Ovary (tissue), 3 donors: ENCODE results near the gene ODAD4.

ENCODE experiments used
- EP300 ChIP-seq: sonication (generic); formaldehyde crosslinking; IDR thresholded peaks from one replicate; pipeline ENCODE4 v1.6.1; 2017; ENCODE audit warnings: antibody characterized with exemption
- TF ChIP-seq, protein P1 (sequence below), 3 donors: fragments of 450-650 bp in 2 of 3; fragments of 200-600 bp in 1 of 3; IDR thresholded peaks; one replicate each; pipeline versions ENCODE4 v1.5.1 to v1.8.0; 2016 to 2022; ENCODE audit warnings: antibody characterized with exemption in 3 of 3, mild to moderate bottlenecking in 1 of 3
- donor health status: DM: no; HTN: no; CAD: no.

DNA sequence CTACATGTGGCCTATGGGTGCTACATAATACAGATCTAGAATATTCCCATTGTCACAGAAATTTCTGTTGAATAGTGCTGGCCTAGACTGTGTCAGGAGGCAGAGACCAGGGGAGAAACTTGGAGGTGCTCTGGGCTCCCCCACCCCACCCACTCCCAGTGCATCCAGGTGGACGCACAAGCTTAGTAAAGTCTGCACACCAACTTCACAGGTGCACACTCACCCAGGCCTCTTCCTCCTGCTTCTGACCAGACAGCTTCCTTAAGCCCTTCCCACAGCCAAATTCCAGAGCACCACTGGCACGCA, 28.6 kb downstream of the ODAD4 start:
- TF ChIP-seq, protein P1, sequence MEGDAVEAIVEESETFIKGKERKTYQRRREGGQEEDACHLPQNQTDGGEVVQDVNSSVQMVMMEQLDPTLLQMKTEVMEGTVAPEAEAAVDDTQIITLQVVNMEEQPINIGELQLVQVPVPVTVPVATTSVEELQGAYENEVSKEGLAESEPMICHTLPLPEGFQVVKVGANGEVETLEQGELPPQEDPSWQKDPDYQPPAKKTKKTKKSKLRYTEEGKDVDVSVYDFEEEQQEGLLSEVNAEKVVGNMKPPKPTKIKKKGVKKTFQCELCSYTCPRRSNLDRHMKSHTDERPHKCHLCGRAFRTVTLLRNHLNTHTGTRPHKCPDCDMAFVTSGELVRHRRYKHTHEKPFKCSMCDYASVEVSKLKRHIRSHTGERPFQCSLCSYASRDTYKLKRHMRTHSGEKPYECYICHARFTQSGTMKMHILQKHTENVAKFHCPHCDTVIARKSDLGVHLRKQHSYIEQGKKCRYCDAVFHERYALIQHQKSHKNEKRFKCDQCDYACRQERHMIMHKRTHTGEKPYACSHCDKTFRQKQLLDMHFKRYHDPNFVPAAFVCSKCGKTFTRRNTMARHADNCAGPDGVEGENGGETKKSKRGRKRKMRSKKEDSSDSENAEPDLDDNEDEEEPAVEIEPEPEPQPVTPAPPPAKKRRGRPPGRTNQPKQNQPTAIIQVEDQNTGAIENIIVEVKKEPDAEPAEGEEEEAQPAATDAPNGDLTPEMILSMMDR (IDR thresholded peaks at IDR 0.05) = no peak
- TF ChIP-seq EP300 = no peak
